SK-N-SH (cell line): ENCODE data around the gene MTTP.

Experiments used
- CHD2 ChIP-seq: fragments of 150-350 bp; IDR thresholded peaks from 2 replicates; pipeline ENCODE4 v1.6.1; 2018; ENCODE audit warnings: low read length; ENCODE audit not compliant: partially characterized antibody
- EP300 ChIP-seq, 2 experiments: IDR thresholded peaks; 2 replicates each; pipeline versions ENCODE4 v1.4.0 to v1.6.1; 2012; ENCODE audit warnings: borderline replicate concordance in 1 of 2, low read depth in 1 of 2, low read length in 1 of 2
- FOXM1 ChIP-seq: IDR thresholded peaks from 2 replicates; pipeline ENCODE4 v1.4.0; 2012; ENCODE audit warnings: low read depth, mild to moderate bottlenecking
- GATA2 ChIP-seq: sonication (generic); formaldehyde crosslinking; IDR thresholded peaks from 2 replicates; pipeline ENCODE4 v1.5.0; 2020; ENCODE audit warnings: mild to moderate bottlenecking, missing genetic modification reagents
- JUND ChIP-seq: IDR thresholded peaks from 2 replicates; pipeline ENCODE4 v1.4.0; 2012
- MXI1 ChIP-seq: IDR thresholded peaks from 2 replicates; pipeline ENCODE4 v1.6.1; 2012; ENCODE audit warnings: mild to moderate bottlenecking, low read depth, low read length, improper control_type of control experiment
- POLR2AphosphoS5 ChIP-seq: IDR thresholded peaks from 2 replicates; pipeline ENCODE4 v1.6.1; 2012; ENCODE audit warnings: low read depth, low read length
- RFX5 ChIP-seq: IDR thresholded peaks from 2 replicates; pipeline ENCODE4 v1.6.1; 2012; ENCODE audit warnings: mild to moderate bottlenecking, improper control_type of control experiment, low read length
- SIN3A ChIP-seq: IDR thresholded peaks from 2 replicates; pipeline ENCODE4 v1.6.1; 2012; ENCODE audit warnings: low read depth, mild to moderate bottlenecking, low read length, moderate library complexity, borderline replicate concordance
- TAF1 ChIP-seq: IDR thresholded peaks from 2 replicates; pipeline ENCODE4 v1.6.1; 2012; ENCODE audit warnings: low read depth, mild to moderate bottlenecking, low read length, moderate library complexity, borderline replicate concordance
- TF ChIP-seq, protein P1 (sequence below): IDR thresholded peaks from 2 replicates; pipeline ENCODE4 v1.6.1; 2012; ENCODE audit warnings: mild to moderate bottlenecking, low read depth, low read length, moderate library complexity
- TF ChIP-seq, protein P2 (sequence below): fragments of 200-600 bp; sonication (generic); IDR thresholded peaks from 2 replicates; pipeline ENCODE4 v1.6.1; 2017; ENCODE audit warnings: antibody characterized with exemption, mild to moderate bottlenecking, moderate library complexity
- TF ChIP-seq, protein P3 (sequence below): IDR thresholded peaks from 2 replicates; pipeline ENCODE4 v1.4.0; 2012; ENCODE audit warnings: low read depth
- TF ChIP-seq, protein P4 (sequence below): IDR thresholded peaks from 2 replicates; pipeline ENCODE4; 2012

DNA sequence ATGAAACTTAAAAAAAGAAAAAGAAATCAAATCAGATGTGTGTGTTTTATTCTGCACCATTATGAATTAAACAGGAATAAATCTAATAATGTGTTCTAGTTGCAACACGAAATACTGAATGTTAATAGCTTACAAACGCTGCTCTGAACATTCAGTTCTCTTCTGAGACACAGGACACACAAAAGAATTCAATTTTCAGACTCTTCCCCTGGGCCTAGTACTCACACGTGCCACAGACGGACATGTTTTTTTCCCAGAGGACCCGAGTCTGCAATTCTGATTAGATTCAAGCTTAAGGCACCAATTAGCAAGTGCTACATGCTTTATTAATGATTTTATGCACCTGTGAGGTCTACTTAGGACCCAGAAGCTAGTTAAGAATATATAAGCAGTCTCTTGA lies 62.5 kb downstream of the MTTP start:
- TF ChIP-seq, protein P1, sequence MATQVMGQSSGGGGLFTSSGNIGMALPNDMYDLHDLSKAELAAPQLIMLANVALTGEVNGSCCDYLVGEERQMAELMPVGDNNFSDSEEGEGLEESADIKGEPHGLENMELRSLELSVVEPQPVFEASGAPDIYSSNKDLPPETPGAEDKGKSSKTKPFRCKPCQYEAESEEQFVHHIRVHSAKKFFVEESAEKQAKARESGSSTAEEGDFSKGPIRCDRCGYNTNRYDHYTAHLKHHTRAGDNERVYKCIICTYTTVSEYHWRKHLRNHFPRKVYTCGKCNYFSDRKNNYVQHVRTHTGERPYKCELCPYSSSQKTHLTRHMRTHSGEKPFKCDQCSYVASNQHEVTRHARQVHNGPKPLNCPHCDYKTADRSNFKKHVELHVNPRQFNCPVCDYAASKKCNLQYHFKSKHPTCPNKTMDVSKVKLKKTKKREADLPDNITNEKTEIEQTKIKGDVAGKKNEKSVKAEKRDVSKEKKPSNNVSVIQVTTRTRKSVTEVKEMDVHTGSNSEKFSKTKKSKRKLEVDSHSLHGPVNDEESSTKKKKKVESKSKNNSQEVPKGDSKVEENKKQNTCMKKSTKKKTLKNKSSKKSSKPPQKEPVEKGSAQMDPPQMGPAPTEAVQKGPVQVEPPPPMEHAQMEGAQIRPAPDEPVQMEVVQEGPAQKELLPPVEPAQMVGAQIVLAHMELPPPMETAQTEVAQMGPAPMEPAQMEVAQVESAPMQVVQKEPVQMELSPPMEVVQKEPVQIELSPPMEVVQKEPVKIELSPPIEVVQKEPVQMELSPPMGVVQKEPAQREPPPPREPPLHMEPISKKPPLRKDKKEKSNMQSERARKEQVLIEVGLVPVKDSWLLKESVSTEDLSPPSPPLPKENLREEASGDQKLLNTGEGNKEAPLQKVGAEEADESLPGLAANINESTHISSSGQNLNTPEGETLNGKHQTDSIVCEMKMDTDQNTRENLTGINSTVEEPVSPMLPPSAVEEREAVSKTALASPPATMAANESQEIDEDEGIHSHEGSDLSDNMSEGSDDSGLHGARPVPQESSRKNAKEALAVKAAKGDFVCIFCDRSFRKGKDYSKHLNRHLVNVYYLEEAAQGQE, result no peak
- TF ChIP-seq SIN3A (no peak), EP300 (IDR thresholded peaks at IDR 0.05; ENCODE audit: borderline replicate concordance in 1 of 2, low read depth in 1 of 2, low read length in 1 of 2) (no peak), TAF1 (no peak), FOXM1 (no peak), POLR2AphosphoS5 (no peak), GATA2 (no peak), MXI1 (no peak), CHD2 (no peak), JUND (no peak), RFX5 (no peak)
- TF ChIP-seq, protein P2, sequence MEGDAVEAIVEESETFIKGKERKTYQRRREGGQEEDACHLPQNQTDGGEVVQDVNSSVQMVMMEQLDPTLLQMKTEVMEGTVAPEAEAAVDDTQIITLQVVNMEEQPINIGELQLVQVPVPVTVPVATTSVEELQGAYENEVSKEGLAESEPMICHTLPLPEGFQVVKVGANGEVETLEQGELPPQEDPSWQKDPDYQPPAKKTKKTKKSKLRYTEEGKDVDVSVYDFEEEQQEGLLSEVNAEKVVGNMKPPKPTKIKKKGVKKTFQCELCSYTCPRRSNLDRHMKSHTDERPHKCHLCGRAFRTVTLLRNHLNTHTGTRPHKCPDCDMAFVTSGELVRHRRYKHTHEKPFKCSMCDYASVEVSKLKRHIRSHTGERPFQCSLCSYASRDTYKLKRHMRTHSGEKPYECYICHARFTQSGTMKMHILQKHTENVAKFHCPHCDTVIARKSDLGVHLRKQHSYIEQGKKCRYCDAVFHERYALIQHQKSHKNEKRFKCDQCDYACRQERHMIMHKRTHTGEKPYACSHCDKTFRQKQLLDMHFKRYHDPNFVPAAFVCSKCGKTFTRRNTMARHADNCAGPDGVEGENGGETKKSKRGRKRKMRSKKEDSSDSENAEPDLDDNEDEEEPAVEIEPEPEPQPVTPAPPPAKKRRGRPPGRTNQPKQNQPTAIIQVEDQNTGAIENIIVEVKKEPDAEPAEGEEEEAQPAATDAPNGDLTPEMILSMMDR, result no peak
- TF ChIP-seq, protein P3, sequence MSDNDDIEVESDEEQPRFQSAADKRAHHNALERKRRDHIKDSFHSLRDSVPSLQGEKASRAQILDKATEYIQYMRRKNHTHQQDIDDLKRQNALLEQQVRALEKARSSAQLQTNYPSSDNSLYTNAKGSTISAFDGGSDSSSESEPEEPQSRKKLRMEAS, result no peak
- TF ChIP-seq, protein P4, sequence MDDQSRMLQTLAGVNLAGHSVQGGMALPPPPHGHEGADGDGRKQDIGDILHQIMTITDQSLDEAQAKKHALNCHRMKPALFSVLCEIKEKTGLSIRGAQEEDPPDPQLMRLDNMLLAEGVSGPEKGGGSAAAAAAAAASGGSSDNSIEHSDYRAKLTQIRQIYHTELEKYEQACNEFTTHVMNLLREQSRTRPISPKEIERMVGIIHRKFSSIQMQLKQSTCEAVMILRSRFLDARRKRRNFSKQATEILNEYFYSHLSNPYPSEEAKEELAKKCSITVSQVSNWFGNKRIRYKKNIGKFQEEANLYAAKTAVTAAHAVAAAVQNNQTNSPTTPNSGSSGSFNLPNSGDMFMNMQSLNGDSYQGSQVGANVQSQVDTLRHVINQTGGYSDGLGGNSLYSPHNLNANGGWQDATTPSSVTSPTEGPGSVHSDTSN, result no peak
